ENCODE data around the gene HOXA9. TPM values are rescaled to one million over a fixed set of nuclear protein-coding genes. Genes with fewer than 3 reads are reported as not detected.

The HOXA9 gene
- total RNA-seq, result 3.6 and 5.9 TPM in 2 replicates
- polyA plus RNA-seq, result 3.5 and 4.4 TPM in 2 replicates

GRCh38 chr7:27165089-27165995 lies at the start of gene HOXA9:
Gene HOXA9, minus strand, starts transcription at chr7:27165537. Its CDS starts 80 bp downstream, at chr7:27165457.
- peak within 1 kb of the TSS; percentile 96 for H3K4me2 ChIP-seq
- peaks cover 79% of the 10 kb centered on the region for H3K79me2 ChIP-seq
- H3K4me3 ChIP-seq, result peak within 1 kb of the TSS; percentile 29
- no peaks in the 10 kb centered on the region for H3K9me3 ChIP-seq (ENCODE audit: low read depth)
- H3K9me2 ChIP-seq (replicated peaks; ENCODE audit: insufficient read depth), result no peaks in the 10 kb centered on the region
- H2AFZ ChIP-seq, result peak within 1 kb of the TSS; percentile 14
- peaks cover 2% of the 10 kb centered on the region for H4K20me1 ChIP-seq (ENCODE audit: insufficient read depth, poor library complexity, severe bottlenecking)
- TF ChIP-seq EZH2phosphoT487 (IDR thresholded peaks at IDR 0.05; ENCODE audit: low read depth, severe bottlenecking, unreplicated experiment) (no peak), EZH2 (IDR thresholded peaks at IDR 0.05; ENCODE audit: borderline replicate concordance) (peak; percentile 84)
- peaks cover 92% of the 10 kb centered on the region for H3K27me3 ChIP-seq
- H3K27ac ChIP-seq, result peak within 1 kb of the TSS; percentile 96
- no peaks in the 10 kb centered on the region for H3K36me3 ChIP-seq (replicated peaks; ENCODE audit: insufficient read depth, low read depth)
- no peak for DNase-seq (ENCODE audit: low spot score)
- 21% methylated on average over 78 of the region's 82 CpGs for WGBS (ENCODE audit: low lambda C conversion rate, missing lambda C conversion rate)
- peaks cover 27% of the 10 kb centered on the region for H3K4me1 ChIP-seq (ENCODE audit: insufficient read depth)

DNA sequence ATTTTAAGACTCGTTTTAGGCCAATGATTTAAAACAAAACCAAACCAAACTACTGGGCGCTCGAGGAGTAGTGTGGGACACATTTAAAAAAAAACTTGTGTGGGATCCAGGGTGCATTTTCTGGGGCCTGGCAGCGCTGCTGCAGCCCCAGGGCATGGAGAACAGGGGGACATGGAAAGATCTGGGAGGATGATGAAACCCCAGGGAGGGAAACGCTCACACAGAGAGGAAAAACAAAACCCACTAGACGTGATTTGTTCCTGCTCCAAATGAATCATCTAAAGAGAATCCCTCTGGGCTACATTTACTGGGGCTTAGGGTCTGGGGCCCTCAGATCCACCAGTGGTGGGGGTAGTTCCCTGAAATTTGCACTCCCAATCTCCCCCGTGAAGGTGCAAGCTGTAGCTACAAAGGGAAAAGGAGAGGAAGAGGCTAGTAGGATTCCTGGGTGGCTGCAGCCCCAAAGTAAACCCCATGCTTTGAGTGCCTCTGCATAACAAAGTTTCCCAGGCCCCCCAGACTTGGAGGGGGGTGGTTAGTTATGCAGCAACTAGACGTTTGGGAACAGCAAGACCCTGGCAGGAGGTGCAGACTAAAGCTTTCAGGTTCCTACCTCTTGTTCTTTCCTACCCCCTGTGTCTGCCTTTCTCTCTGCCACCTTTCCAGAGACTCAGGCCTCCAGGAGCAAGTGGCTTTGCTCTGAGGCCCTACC lies 49.1 kb upstream of the HOXA9 start:
- Histone ChIP-seq H3K4me2 (peak overlapping the region; percentile 69), H3K27me3 (peaks cover 77% of the 10 kb centered on the region)
- 45% methylated on average over 8 of the region's 8 CpGs for WGBS (ENCODE audit: low lambda C conversion rate, missing lambda C conversion rate)

GRCh38 chr7:27213433-27214238 lies 48.3 kb upstream of the HOXA9 start:
- no peak for DNase-seq (ENCODE audit: low spot score)
- Histone ChIP-seq H3K4me1 (ENCODE audit: insufficient read depth) (peaks cover 42% of the 10 kb centered on the region), H3K9me2 (replicated peaks; ENCODE audit: insufficient read depth) (no peaks in the 10 kb centered on the region), H3K36me3 (replicated peaks; ENCODE audit: insufficient read depth, low read depth) (no peaks in the 10 kb centered on the region), H4K20me1 (ENCODE audit: insufficient read depth, poor library complexity, severe bottlenecking) (no peaks in the 10 kb centered on the region), H3K4me3 (no peak overlapping the region), H3K9me3 (ENCODE audit: low read depth) (no peaks in the 10 kb centered on the region), H3K27ac (peak overlapping the region; percentile 82), H2AFZ (no peak overlapping the region), H3K79me2 (peaks cover 11% of the 10 kb centered on the region), H3K4me2 (peak overlapping the region; percentile 69), H3K27me3 (peaks cover 77% of the 10 kb centered on the region)
- TF ChIP-seq EZH2 (IDR thresholded peaks at IDR 0.05; ENCODE audit: borderline replicate concordance), result peak; percentile 31
- no peak for TF ChIP-seq EZH2phosphoT487 (IDR thresholded peaks at IDR 0.05; ENCODE audit: low read depth, severe bottlenecking, unreplicated experiment)
- 57% methylated on average over 45 of the region's 50 CpGs for WGBS (ENCODE audit: low lambda C conversion rate, missing lambda C conversion rate)

More for the DNA sequence above, 49.1 kb upstream of the HOXA9 start:
- no peak overlapping the region for H3K4me3 ChIP-seq
- TF ChIP-seq CTCF (IDR thresholded peaks at IDR 0.05; ENCODE audit: poor library complexity) (no peak), EZH2 (IDR thresholded peaks at IDR 0.05; ENCODE audit: borderline replicate concordance) (no peak), EZH2phosphoT487 (IDR thresholded peaks at IDR 0.05; ENCODE audit: low read depth, severe bottlenecking, unreplicated experiment) (no peak)
- no peak overlapping the region for H2AFZ ChIP-seq
- H3K4me1 ChIP-seq (ENCODE audit: insufficient read depth), result peaks cover 42% of the 10 kb centered on the region
- peaks cover 5% of the 10 kb centered on the region for H3K79me2 ChIP-seq
- peak overlapping the region; percentile 82 for H3K27ac ChIP-seq
- H3K9me2 ChIP-seq (replicated peaks; ENCODE audit: insufficient read depth), result no peaks in the 10 kb centered on the region
- no peaks in the 10 kb centered on the region for H4K20me1 ChIP-seq (ENCODE audit: insufficient read depth, poor library complexity, severe bottlenecking)
- H3K9me3 ChIP-seq (ENCODE audit: low read depth), result no peaks in the 10 kb centered on the region
- no peak for DNase-seq (ENCODE audit: low spot score)
- H3K36me3 ChIP-seq (replicated peaks; ENCODE audit: insufficient read depth, low read depth), result no peaks in the 10 kb centered on the region

Measured in hepatocyte (in vitro differentiated cells).